HFF-Myc (cell line): Measurements from ENCODE around the gene ATG4B.

Experiments used
- DNase-seq: peaks from one replicate; pipeline ENCODE4 v3.0.0-alpha.2; 2011; ENCODE audit warnings: low read depth; ENCODE audit errors: extremely low read depth
- H3K4me3 ChIP-seq: replicated peaks from 2 replicates; pipeline ENCODE4 v1.5.1; 2011; ENCODE audit warnings: low read depth, mild to moderate bottlenecking, control low read depth, low read length
- TF ChIP-seq, protein P1 (sequence below): IDR thresholded peaks from 2 replicates; pipeline ENCODE4 v1.5.1; 2012; ENCODE audit warnings: mild to moderate bottlenecking, low read depth, low read length, control low read depth; ENCODE audit errors: missing control alignments

The ATG4B gene

DNA sequence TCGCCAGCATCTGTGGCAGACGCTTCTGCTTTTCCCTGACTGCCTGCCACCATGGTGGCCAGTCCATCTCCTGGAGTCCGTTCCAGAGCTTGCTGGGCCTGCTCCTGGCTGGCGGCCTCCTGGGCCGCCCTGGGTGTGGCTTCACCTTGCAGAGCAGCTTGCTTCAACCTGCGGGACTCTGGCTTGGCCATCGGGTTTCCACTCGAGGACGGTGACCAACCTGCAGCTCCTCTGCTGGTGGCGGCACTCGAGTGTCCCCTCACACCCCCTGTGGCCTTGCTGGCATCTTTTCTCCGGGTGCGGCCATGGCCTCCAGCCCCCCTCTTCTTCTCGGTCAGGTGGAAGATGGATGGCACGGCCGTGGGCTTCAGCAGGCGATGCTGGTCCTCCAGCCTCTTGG is 3.9 kb upstream of the ATG4B start:
- TF ChIP-seq, protein P1, sequence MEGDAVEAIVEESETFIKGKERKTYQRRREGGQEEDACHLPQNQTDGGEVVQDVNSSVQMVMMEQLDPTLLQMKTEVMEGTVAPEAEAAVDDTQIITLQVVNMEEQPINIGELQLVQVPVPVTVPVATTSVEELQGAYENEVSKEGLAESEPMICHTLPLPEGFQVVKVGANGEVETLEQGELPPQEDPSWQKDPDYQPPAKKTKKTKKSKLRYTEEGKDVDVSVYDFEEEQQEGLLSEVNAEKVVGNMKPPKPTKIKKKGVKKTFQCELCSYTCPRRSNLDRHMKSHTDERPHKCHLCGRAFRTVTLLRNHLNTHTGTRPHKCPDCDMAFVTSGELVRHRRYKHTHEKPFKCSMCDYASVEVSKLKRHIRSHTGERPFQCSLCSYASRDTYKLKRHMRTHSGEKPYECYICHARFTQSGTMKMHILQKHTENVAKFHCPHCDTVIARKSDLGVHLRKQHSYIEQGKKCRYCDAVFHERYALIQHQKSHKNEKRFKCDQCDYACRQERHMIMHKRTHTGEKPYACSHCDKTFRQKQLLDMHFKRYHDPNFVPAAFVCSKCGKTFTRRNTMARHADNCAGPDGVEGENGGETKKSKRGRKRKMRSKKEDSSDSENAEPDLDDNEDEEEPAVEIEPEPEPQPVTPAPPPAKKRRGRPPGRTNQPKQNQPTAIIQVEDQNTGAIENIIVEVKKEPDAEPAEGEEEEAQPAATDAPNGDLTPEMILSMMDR, result no peak
- H3K4me3 ChIP-seq, result no peak overlapping the region
- no peak for DNase-seq

- DNase-seq, result no peak
- peak overlapping the region; percentile 82 for H3K4me3 ChIP-seq
- TF ChIP-seq, protein P1, result no peak
These were observed 1.7 kb upstream of the ATG4B start for GRCh38 chr2:241635756-241636155.

DNA sequence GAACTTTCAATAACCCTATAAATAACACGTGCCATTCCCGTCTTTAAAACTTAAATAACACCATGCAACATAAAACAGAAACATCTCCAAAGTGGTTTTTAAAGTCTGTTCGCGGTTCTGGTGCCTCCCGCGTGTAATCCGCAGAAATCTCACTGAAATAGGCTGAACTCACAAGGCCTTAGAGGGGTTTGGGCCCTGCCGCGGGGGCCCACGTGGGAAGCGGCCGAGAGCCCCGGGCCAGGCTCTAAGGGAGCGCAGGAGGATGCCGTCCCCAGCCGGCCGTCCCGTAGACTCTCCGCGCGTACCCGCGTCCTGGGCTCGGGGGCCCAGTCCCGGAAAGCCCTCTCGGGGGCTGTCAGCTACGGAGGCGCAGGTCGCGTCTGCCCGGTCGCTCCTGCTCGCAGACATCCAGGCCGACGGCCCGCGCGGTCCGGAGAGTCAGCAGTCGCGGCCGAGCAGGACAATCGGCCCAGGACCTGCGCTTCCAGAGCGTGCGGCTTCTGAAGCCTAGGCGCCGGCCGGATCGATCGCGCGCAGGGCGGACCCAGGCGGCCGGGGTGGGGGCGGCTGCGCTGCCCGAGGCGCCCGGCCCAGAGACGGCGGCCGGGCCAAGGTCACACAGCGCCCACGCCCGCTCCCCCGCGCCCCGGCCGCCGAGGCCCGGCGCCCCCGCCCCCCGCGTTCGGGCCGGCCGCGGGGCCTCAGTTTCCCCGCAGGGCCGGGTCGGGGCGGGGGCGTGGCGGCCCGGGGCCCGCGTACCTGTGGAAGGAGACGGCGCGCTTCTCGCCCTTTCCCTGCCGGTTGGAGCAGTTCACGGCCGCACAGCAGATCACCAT is 1.1 kb upstream of the ATG4B start:
- TF ChIP-seq, protein P1, result no peak
- peak overlapping the region; percentile 82 for H3K4me3 ChIP-seq
- DNase-seq, result no peak

DNA sequence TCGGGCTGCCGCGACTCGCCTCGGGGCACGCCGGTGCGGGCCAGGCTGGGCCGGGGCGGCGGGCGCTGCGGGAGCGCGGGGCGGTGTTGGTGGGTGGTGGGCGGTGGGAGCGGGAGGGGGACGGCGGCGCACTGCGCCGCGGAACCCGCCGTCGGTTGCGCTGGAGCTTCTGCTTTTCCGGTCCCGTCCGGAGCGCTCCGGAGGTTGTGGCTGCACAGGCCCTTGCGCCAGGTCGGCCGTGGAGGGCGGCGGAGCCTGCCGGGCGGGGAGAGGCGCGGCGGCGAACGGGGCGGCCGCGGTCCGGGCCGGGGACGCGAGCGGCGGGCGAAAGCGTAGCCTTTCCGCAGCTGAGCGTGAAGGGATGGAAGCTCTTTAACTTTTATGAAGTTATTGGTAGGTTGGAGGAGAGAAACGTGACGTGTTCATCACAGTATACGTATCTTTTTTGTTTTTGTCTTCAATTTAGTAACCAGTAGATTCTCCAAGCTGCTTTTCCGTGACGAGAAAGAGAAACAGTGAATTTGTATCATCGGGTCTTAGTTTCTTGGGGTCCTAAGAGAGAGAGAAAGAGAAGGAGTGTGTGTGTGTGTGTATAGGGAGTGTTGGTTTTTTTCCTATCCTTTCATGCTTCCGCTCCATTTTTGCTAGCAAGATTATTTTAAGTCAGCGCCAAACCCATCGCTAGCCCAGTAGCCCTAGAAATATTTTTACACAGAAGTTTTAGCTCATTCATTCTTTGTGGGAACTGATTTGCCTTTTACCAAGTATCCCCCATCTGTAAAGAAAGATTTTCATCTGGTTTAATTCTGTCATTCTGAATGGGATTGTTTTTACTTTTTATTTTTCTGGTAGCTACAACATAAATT is 535 bp downstream of the ATG4B start:
- peak overlapping the region; percentile 82 for H3K4me3 ChIP-seq
- DNase-seq, result no peak
- TF ChIP-seq, protein P1, result no peak

- H3K4me3 ChIP-seq, result peak overlapping the region; percentile 82
- no peak for DNase-seq
- TF ChIP-seq, protein P1, result no peak
These were observed 1.4 kb downstream of the ATG4B start for GRCh38 chr2:241638940-241639339.

GRCh38 chr2:241639385-241639784 is 1.9 kb downstream of the ATG4B start:
- TF ChIP-seq, protein P1, result no peak
- no peak overlapping the region; the same call in 1 of the 2 replicates for H3K4me3 ChIP-seq
- DNase-seq, result no peak
